GM18511 (cell line): ENCODE results near the gene IL13RA2.

Experiments used
- ATAC-seq: cut with Tn5 transposase; IDR thresholded peaks from one replicate; pipeline ENCODE4 v1.9.1; 2021; ENCODE audit warnings: mild to moderate bottlenecking, moderate library complexity; ENCODE audit not compliant: unreplicated experiment

Gene IL13RA2, protein sequence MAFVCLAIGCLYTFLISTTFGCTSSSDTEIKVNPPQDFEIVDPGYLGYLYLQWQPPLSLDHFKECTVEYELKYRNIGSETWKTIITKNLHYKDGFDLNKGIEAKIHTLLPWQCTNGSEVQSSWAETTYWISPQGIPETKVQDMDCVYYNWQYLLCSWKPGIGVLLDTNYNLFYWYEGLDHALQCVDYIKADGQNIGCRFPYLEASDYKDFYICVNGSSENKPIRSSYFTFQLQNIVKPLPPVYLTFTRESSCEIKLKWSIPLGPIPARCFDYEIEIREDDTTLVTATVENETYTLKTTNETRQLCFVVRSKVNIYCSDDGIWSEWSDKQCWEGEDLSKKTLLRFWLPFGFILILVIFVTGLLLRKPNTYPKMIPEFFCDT

DNA sequence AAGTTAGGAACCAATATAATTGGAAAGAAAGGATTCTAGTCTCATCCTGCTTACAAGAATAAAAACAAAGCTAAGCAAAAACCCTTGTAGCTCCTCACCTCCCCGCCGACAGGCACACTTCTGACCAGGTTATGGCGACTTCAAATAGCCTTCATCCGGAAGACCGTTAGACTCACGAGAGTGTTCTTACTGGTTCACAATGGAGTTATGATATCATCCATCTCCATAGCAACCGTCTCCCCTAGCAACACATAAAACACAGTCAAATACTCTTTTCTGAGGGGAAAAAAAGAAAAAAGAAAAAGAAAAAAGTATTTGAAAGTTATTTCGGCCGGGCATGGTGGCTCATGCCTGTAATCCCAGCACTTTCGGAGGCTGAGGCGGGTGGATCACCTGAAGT lies at the start of gene IL13RA2:
Gene IL13RA2, minus strand, starts transcription at position 162 of the 400 bp plus-strand sequence. CDS start 347 bp downstream, outside the sequence.
- no peak for ATAC-seq

DNA sequence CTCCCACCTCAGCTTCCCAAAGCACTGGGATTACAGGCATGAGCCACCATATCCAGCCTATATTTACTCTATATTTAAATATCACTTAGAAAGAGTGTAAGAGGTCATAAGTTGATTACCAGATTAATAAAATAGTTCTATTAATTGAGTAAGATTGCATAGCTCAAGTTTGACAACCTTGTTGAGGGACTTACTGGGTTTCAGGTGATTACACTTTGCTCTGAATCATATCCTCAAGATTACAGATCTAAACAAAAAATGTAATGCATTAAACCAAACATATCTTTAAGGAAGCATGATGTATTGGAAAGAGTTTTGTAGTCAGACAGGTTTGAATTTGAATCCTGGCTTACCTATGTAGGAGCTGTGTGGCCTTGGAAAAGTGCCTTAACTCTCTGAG lies 47.9 kb upstream of the IL13RA2 start:
- no peak for ATAC-seq

DNA sequence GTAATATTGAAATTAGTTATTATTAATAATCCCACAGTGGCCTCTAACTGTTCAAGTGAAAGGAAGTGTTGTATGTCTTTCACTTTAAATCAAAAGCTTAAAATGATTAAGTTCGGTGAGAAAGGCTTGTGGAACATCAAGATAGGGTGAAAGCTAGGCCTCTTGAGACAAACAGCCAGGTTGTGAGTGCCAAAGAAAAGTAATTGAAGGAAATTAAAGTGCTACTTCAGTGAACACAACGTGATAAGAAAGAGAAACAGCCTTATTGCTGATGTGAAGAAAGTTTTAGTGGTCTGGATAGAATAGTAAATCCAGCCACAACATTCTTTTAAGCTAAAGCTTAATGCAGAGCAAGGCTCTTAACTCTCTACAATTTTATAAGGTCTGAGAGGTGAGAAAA lies 42.6 kb upstream of the IL13RA2 start:
- ATAC-seq, result no peak

DNA sequence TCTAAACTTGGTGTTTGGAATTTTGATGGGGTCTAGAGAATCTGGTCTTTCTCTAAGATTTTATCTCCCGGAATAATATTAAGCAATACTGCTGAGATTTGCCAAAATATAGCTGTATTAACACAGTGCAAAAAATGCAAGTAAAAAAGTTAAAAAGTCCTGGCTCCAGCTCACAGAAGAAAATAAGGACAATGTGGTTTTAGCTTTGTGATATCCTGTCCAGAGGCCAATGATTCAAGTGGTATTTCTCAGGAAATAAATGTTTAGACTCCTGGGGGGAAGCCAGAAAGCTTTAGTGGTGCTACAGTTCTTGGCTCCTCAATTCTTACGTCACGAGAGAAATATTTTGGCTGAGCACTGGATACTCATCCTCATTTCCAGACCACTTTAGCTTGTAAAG lies 40.9 kb upstream of the IL13RA2 start:
- no peak for ATAC-seq

DNA sequence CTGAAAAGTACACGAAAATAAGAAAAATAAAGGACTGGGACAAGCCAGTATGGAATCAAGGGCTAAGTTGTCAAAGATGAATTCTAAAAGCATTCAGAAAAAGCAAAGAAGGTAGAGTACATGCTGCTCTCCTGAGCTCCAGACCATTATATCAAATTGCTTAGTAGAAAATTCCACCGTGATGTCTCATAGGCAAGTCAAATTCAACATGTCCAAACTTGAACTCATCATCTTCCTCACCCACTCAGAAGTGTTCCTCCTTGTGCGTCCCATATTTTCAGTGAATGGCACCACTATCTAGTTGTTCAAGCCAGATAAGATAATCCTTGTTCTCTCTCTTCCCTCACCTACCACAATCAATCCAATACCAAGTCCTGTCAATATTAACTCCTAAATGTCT lies 37.5 kb upstream of the IL13RA2 start:
- ATAC-seq, result no peak

DNA sequence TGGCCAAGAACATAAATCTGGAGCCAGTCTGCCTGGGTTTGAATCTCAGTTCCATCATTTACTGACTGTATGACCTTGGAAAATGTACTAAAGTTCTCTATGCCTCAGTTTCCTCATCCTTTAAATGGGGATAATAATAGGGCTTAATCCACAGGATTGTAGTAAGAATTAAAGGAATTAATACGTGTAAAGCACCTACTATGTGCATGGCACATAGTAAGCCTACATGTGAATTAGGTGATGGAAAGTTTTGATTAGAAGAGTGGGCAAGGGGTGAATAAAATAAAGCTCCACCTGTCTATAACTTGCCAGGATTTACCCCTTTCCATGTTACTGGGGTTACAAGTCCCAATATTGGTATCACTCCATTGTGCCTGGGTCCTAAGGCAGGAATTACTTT lies 35.8 kb upstream of the IL13RA2 start:
- ATAC-seq, result no peak

DNA sequence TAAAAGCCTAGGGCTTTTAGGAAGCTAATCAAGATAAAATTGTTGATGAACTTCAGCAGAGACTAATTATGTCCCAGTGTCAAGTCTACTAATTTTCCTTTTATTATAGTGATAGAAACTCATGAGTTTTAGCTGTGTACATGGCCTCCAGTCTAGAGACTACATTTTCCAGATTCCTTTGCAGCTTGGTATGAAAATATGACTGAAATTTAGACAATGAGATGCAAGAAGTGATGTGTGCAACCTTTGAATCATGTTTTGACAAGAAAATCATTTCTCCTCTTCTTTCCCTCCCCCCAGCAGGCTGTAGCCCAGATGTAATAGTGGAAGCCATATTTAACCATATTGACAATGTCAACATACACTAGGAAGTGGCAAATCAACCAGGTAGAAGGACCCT lies 30.3 kb upstream of the IL13RA2 start:
- no peak for ATAC-seq

DNA sequence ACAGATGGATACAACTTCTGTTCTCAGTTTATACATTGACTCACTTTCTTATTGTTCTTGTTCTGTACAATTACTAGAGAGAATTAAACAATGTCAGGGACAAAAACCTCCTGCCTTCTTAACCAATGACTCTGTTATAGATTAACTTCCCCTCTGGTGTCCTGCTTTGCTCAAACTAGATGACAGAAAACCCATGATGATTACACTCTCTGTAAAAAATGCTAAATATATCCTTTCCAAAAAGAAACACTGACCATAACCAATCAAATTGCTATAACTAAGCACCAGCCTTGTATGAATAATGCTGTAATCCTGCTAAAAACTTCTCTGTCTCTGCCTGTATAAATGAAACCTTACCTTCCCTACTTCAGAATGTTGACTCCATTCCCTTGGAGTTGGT lies 29.8 kb upstream of the IL13RA2 start:
- ATAC-seq, result no peak

DNA sequence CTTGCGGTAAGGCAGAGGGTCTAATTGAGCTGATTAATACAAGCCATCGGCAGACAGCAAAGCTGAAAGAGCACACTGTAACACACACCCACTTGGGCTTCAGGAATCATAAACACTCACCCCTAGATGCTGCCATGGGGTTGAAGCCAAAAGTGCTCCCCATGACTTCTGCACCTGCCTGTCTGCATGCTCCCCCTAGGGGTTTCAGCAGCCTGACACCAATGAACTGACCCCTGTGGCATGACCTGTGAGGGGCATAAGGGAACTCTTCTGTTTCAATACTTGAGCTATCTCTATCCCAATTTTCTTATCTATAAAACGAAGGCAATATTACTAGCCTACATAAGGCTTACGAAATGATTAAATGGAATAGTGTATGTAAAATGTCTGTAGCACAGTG lies 23.0 kb upstream of the IL13RA2 start:
- ATAC-seq, result no peak

DNA sequence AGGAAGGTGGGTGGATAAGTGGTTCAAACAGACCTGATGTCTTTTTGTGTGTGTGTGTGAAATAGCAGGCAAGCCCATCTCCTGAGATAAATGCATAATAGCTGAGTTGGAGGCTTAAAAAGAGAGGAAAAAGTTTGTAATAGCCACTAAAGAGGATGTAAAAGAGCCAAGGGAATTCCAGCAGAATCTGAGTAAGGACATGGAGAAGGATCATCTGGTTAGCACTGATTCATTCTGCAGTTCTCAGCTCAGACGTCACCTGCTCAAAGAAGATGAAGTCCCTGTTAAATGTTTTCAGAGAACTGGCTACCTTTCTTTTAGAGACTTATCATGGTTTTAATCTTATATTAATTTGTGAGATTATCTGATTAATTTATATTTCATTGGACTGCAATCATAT lies 21.0 kb upstream of the IL13RA2 start:
- ATAC-seq, result no peak

DNA sequence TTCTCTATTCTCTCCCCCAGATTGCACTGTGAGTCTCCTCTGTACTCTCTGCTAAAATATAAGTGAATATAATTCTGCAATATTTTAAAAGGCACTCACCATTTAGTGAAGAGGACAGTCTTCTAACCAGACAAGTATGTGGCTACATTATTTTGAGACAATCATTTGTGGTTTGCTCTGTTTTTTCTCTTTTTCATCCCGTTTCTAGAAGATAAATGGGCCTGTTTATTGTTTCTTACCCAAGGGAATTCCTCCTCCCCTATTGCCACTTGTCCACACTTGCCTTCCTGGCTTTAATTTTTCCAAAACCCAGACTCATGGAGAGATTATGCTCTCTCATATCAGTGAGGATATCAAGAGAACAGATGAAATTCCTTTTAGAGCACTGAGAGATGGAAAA lies 18.6 kb upstream of the IL13RA2 start:
- no peak for ATAC-seq

DNA sequence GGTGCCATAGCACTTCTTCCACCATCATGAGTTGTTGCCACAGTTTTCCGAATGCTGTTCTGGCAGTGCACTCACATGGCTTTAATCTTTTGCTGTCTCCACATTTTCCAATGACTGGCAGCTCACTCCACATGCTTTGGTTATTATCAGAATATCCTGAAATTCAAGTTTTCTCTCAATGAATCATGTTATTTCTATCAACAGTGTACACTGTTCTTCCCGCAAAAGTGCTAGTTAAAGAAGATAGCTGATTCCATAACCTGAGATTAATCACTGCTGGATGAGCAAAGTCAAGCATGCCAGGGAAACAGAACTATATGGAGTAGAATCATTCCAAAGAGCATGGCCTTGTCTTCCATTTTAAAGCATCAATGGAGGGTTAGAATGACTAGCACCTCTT lies 14.6 kb upstream of the IL13RA2 start:
- ATAC-seq, result no peak

DNA sequence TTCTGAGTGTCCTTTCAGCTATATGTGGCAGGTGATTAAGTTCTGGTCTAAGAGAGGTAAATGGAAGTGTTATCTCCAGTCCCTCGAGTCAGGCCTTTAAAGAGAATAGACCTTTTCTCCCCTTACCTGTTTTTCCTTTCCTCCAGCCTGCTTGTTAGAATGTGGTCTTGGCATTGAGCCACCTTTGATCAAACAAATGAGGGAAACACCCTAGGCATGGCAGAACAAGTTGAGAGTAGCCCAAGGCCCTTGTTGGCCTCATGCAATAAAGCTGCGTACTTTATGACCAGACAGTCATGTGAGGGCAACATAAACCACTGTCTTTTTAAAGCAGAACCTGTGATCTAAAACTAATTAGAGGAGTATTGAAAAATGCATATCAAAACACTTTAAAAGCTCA lies 13.2 kb upstream of the IL13RA2 start:
- no peak for ATAC-seq

DNA sequence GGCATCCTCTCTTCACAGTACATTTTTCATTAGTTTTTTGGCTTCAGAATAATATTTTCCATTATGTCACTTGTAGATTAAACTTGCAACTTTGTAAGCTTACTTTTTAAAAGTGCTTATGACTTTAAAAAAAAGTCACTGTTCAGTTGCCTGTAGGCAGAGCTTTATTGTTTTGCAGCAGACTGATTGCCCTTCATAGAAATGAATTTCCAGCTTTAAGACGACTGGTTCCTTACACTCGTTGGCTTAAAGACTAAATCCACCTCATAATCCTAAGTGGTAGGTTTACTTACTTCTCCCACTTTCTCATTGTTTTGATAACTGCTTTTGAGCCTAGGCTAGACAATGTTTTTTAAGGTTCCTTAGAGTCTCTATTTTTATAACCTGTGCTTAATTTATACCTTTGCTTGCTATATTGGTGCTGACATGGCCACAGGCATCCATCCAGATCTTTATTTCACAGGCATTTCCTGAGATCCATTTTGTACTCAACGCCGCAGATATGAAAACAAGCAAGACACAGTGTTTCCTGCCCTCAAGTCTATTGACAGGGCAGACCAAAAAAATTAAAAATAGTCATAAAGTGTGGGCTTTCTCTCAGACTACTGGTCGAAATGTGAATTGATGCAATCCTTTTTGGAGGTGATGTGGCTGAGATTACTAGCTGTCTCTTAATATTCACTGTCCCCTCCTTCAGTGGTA lies 12.6 kb upstream of the IL13RA2 start:
- ATAC-seq, result no peak

DNA sequence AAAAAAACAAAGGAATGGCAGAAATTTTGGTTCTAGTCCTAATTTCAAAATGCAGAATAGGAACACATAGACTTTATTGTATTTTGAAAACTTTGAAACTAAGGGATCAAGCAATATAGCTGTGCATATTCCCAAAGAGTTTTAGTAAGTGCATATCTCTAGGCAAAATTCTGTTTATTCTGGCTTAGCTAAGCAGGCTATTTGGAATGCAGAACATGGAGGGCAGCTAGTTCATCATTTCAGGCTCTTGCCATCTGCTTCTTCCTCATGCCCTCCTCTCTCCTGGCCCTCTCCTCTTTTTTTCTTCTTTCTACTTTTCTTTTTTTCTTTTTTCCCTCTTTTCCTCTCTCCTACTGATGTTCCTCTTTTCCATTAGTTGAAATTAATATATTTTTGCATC lies 12.0 kb upstream of the IL13RA2 start:
- no peak for ATAC-seq

DNA sequence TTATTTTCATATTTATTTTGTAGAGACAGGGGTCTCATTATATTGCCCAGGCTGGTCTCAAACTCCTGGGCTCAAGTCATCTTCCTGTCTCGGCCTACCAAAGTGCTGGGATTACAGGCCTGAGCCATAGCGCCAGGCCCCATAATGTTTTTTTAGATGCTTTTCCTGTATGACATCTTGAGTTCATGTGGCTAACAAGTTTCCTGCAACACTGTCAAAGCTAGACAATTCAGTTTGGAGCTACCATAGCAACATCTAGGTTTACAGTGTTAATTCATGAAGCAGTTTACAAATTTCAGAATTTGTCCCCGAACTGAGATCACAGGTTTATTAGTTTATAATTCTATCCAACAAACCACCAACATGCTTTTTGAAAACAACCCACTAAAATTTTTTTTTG lies 6.4 kb upstream of the IL13RA2 start:
- ATAC-seq, result no peak

DNA sequence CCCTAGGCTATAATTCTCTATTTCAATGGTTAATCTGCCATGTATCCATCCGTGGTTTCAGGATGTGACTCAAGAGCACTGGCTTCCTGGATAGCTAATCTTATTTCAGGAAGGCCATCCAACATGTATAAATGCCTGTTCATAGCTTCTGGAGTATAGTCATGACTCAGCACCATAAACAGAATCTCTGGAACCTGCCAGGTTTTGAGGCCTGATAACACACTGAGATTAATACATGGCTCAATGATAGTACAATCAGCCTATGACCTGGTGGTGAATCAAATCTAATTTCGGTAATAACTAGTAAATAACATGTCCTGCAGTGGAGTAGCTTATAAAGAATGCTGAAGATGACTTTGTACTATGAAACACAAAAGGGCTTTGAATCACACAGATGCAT lies 5.7 kb upstream of the IL13RA2 start:
- no peak for ATAC-seq

DNA sequence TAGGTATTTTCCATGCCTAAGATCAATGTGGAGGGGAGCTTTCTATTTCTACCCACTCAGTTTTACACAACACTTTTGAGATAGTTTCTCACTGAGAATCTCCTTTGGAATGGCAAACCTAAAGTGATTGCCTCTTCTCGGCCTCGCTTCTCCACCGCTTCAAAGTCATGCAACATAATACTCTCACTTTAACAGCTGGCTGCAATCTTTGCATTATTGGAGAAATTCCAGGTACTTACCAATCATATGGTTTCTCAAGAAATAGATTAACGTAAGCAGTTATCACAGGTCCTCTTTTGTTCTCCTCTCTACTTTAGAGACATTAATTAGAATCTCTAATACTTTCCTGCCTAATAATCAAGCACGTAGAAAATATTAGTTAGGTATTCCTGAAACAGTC lies 3.7 kb upstream of the IL13RA2 start:
- no peak for ATAC-seq

DNA sequence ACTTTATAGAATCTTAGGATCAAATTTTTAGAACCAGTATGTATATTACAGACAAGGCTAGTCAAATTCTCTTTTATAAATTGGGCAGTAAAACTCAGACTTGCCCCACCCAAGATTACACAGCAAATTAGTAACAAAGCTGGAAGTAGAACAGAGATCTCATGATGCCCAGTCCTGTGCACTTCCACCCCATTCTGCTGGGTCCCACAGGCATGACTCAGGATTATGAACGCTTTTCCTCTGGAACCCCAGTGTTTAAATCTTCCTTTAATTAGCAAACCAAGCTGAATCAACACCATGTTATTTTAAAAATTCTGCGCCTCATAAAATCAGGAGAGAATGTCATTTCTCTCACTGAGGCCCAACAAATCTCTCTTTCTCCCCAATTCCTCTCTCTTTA lies 1.5 kb upstream of the IL13RA2 start:
- ATAC-seq, result no peak

DNA sequence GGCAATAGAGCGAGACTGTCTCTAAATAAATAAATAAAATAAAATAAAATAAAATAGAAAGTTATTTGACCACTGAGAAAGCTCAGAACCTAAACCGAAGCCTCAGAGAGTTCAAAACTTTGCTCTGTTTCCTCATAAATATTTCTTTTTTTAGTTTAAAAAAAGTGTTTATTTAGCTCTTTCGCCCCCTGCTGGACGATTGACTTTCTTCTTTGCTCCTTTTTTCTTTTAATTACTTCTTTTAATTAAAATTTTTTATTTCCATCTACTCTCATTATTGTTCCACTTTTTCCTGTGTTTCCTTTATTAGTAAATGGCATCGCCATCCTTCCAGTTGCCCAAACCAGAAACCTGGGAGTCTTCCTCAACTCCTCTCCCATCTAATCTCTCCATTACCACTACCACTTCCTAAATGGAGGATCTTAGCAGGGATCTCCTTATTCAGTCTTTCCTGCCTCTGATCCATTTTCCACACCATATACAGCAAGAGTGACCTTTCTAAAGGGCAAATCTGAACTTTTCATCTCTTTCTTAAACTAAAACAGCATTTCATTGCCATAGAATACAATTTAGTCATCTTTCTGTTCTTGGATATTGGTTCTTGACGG lies 728 bp upstream of the IL13RA2 start:
- no peak for ATAC-seq

DNA sequence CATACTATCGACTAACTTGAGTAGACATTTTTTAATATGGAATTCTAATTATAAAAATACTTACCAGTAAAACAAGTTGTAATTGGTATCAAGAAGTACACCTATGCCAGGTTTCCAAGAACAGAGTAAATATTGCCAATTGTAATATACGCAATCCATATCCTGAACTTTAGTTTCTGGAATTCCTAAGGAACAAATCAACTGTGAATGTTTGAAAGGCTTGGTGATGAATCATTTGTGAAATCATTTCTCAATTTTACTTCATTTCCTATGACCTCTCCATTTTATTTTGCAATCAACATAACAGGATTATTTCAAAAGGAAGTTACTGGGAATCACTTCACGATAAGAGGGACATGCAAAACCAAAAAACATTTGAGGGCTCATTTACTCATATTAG lies 3.7 kb downstream of the IL13RA2 start:
- no peak for ATAC-seq

DNA sequence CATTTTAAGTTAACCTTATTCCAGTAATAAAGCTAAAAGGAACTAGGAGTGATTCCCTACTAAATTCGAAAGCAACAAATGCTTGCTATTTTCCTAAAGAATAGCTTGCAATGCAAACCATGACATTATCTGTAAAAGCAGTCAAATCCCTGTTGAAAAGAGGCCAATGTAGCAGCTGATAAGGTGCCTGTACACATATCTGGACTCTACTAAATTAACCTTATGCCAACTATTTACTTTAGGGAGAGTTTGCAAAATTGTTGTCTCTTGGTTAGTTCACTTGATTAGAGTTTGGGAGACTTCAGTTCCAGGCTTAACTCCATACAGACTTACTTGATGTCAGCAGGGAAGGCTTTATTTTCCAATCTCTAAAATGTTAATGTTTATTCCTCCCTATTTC lies 6.0 kb downstream of the IL13RA2 start:
- no peak for ATAC-seq
